ENCODE data around the gene TUBB4A. TPM values are rescaled to one million over a fixed set of nuclear protein-coding genes. Genes with fewer than 3 reads are reported as not detected.

Gene TUBB4A
- total and polyA plus RNA-seq, 2 experiments from 2014 or later = 4.4 to 7.3 TPM

DNA sequence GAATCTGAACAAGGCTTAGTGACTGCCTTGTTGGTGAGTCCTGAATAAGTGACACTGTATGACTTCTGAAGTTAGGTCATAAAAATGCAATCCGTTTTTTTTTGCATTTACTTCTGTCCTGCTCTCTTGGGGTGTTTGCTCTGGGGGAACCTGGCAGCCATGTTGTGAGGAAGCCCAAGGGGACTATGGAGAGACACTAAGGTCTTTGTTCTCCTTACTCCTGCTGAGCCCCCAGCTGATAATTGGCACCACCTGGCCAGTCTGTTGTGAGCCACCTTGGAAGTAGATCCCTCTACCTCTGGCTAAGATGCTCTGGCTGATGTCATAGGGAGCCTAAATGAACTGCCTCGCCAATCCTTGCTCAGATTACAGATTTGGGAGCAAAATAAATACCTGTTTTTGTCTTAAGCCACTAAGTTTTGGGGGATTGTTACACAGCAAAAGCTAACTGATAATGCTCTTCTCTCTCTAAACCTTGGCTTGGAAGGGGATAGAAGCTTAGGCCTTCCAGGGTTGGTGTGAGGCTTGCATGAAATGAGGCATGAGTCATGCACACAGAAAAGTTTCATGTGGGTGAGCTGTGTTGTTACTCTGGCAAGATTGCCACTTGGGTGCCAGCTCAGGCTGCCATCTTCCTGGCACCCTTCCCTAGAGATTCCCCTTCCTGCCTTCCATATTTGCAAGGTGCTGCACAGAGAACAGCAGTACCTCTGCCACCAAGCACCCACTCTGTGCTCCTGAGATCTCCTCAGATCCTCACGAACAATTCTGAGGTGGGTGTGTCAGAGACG lies 10.1 kb downstream of the TUBB4A start:
- TF ChIP-seq, protein P1, sequence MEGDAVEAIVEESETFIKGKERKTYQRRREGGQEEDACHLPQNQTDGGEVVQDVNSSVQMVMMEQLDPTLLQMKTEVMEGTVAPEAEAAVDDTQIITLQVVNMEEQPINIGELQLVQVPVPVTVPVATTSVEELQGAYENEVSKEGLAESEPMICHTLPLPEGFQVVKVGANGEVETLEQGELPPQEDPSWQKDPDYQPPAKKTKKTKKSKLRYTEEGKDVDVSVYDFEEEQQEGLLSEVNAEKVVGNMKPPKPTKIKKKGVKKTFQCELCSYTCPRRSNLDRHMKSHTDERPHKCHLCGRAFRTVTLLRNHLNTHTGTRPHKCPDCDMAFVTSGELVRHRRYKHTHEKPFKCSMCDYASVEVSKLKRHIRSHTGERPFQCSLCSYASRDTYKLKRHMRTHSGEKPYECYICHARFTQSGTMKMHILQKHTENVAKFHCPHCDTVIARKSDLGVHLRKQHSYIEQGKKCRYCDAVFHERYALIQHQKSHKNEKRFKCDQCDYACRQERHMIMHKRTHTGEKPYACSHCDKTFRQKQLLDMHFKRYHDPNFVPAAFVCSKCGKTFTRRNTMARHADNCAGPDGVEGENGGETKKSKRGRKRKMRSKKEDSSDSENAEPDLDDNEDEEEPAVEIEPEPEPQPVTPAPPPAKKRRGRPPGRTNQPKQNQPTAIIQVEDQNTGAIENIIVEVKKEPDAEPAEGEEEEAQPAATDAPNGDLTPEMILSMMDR (IDR thresholded peaks at IDR 0.05; ENCODE audit: poor library complexity) = no peak
- TF ChIP-seq EZH2phosphoT487 (IDR thresholded peaks at IDR 0.05; ENCODE audit: low read depth, severe bottlenecking, unreplicated experiment) = no peak
- no peak for TF ChIP-seq EZH2 (IDR thresholded peaks at IDR 0.05; ENCODE audit: borderline replicate concordance)

DNA sequence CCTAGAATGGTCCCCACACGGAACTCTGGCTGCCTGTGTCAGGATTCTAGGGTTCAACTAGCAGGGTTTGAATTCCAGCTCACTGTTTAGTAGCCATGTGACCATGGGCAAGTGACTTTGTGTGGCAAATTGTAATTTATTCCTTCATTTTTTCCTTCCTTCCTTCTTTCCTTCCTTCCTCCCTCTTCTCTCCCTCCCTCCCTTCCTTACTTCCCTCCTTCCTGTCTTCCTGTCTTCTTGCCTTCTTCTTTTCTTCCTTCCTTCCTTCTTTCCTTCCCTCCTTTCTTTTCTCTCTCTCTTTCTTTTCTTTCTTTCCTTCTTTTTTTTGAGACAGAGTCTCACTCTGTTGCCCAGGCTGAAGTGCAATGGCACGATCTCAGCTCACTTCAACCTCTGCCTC lies 12.0 kb downstream of the TUBB4A start:
- H3K9me3 ChIP-seq (ENCODE audit: low read depth) = no peaks in the 10 kb centered on the region
- H4K20me1 ChIP-seq (ENCODE audit: insufficient read depth, poor library complexity, severe bottlenecking) = no peaks in the 10 kb centered on the region
- no peaks in the 10 kb centered on the region for H3K36me3 ChIP-seq (replicated peaks; ENCODE audit: insufficient read depth, low read depth)
- no peak overlapping the region for H2AFZ ChIP-seq
- no peaks in the 10 kb centered on the region for H3K27me3 ChIP-seq
- no peak overlapping the region for H3K27ac ChIP-seq
- no peaks in the 10 kb centered on the region for H3K79me2 ChIP-seq
- H3K9me2 ChIP-seq (replicated peaks; ENCODE audit: insufficient read depth) = no peaks in the 10 kb centered on the region
- H3K4me3 ChIP-seq = no peak overlapping the region
- H3K4me2 ChIP-seq = no peak overlapping the region
- no peaks in the 10 kb centered on the region for H3K4me1 ChIP-seq (ENCODE audit: insufficient read depth)
- no peak for DNase-seq (ENCODE audit: low spot score)
- TF ChIP-seq, protein P1 (IDR thresholded peaks at IDR 0.05; ENCODE audit: poor library complexity) = no peak
- no peak for TF ChIP-seq EZH2 (IDR thresholded peaks at IDR 0.05; ENCODE audit: borderline replicate concordance)
- no peak for TF ChIP-seq EZH2phosphoT487 (IDR thresholded peaks at IDR 0.05; ENCODE audit: low read depth, severe bottlenecking, unreplicated experiment)
- WGBS (ENCODE audit: low lambda C conversion rate, missing lambda C conversion rate) = 84% methylated on average over 2 of the region's 2 CpGs

More for the DNA sequence above, 10.1 kb downstream of the TUBB4A start:
- no peak overlapping the region for H3K4me3 ChIP-seq
- H3K36me3 ChIP-seq (replicated peaks; ENCODE audit: insufficient read depth, low read depth) = no peaks in the 10 kb centered on the region
- H4K20me1 ChIP-seq (ENCODE audit: insufficient read depth, poor library complexity, severe bottlenecking) = no peaks in the 10 kb centered on the region
- WGBS (ENCODE audit: low lambda C conversion rate, missing lambda C conversion rate) = 84% methylated on average over 4 of the region's 4 CpGs
- H3K4me2 ChIP-seq = no peak overlapping the region
- H3K79me2 ChIP-seq = no peaks in the 10 kb centered on the region
- no peaks in the 10 kb centered on the region for H3K4me1 ChIP-seq (ENCODE audit: insufficient read depth)
- no peaks in the 10 kb centered on the region for H3K9me3 ChIP-seq (ENCODE audit: low read depth)
- H3K27me3 ChIP-seq = no peaks in the 10 kb centered on the region
- no peaks in the 10 kb centered on the region for H3K9me2 ChIP-seq (replicated peaks; ENCODE audit: insufficient read depth)
- DNase-seq (ENCODE audit: low spot score) = no peak
- H2AFZ ChIP-seq = no peak overlapping the region
- H3K27ac ChIP-seq = no peak overlapping the region

DNA sequence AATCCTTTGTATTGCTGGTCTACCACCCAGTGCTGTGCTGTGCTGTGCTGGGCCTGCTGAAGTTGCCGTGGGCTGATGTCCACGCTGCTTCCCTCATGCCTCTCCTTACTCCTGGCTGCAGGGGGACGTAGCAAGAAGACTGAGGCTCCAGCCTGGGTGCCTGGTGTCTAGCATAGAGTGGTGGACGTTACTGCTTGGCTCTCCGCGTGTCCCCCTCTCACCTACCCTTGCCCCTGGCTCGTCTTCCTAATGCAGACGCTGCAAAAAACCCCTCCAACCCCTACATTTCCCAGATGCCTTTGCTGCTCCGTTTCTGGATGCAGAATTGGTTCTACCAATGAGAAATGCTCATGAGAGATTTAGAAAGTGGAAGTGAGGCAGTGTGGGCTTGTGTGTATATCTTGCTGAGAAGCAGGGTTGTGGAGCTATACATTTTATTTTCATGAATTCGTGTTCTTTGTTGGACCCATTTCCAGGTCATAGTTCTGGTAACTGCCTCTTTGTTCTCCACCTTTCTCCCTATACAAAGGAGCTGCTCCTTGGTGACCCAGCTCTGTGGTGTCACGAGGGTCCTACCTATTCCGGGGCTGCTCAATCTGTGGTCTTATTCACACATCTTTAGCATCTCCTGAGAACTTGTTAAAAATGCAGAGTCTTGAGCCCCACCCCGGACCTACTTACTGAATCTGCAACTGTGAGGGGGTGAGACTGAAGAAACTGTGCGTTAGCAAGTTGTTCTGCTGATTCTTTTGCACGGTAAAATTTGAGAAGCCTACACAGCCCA lies 12.6 kb downstream of the TUBB4A start:
- no peaks in the 10 kb centered on the region for H3K9me3 ChIP-seq (ENCODE audit: low read depth)

More for the DNA sequence above, 12.6 kb downstream of the TUBB4A start:
- no peak for DNase-seq (ENCODE audit: low spot score)
- WGBS (ENCODE audit: low lambda C conversion rate, missing lambda C conversion rate) = 65% methylated on average over 15 of the region's 15 CpGs
- Histone ChIP-seq H3K36me3 (replicated peaks; ENCODE audit: insufficient read depth, low read depth) (no peaks in the 10 kb centered on the region), H3K9me2 (replicated peaks; ENCODE audit: insufficient read depth) (no peaks in the 10 kb centered on the region), H3K4me2 (no peak overlapping the region), H4K20me1 (ENCODE audit: insufficient read depth, poor library complexity, severe bottlenecking) (no peaks in the 10 kb centered on the region), H3K27ac (no peak overlapping the region), H3K27me3 (no peaks in the 10 kb centered on the region), H3K4me3 (no peak overlapping the region), H3K4me1 (ENCODE audit: insufficient read depth) (no peaks in the 10 kb centered on the region), H2AFZ (no peak overlapping the region), H3K79me2 (no peaks in the 10 kb centered on the region)
- TF ChIP-seq EZH2phosphoT487 (IDR thresholded peaks at IDR 0.05; ENCODE audit: low read depth, severe bottlenecking, unreplicated experiment) (no peak), EZH2 (IDR thresholded peaks at IDR 0.05; ENCODE audit: borderline replicate concordance) (no peak)
- TF ChIP-seq, protein P1 (IDR thresholded peaks at IDR 0.05; ENCODE audit: poor library complexity) = no peak
